K562 (cell line): ENCODE measurements around the gene CBX3. TPM values are rescaled to one million over a fixed set of nuclear protein-coding genes. Genes with fewer than 3 reads are reported as not detected.

Experiments
- ASH1L ChIP-seq: fragments of 450-650 bp; IDR thresholded peaks from 2 replicates; pipeline ENCODE4 v1.6.1; 2018; ENCODE audit warnings: borderline replicate concordance, mild to moderate bottlenecking, low read depth; ENCODE audit not compliant: partially characterized antibody
- BHLHE40 ChIP-seq: IDR thresholded peaks from 2 replicates; pipeline ENCODE4 v1.6.1; 2011; ENCODE audit warnings: low read length, improper control_type of control experiment
- CBX2 ChIP-seq: fragments of 200-600 bp; sonication (generic); IDR thresholded peaks from one replicate; pipeline ENCODE4 v1.6.1; 2012; ENCODE audit warnings: mild to moderate bottlenecking, low read length, inconsistent platforms; ENCODE audit not compliant: insufficient read depth, poor library complexity, severe bottlenecking
- CEBPG ChIP-seq, 3 experiments: fragments of 200-800 bp in 1 of 3; sonication (Bioruptor generic) in 1 of 3; sonication (generic) in 1 of 3; formaldehyde crosslinking in 1 of 3; IDR thresholded peaks in 2 of 3; conservative IDR thresholded peaks in 1 of 3; 2 replicates each; pipeline versions ENCODE4 v1.6.1 to v1.8.0; 2016 to 2022; ENCODE audit warnings: missing compliant biosample characterization in 2 of 3, missing genetic modification characterization in 2 of 3, mild to moderate bottlenecking in 1 of 3, missing genetic modification reagents in 1 of 3
- CREB1 ChIP-seq, 2 experiments: sonication (generic) in 1 of 2; formaldehyde crosslinking in 1 of 2; IDR thresholded peaks; 2 replicates each; pipeline versions ENCODE4 v1.6.1 to v1.8.0; 2012 to 2022; ENCODE audit warnings: inconsistent platforms in 1 of 2, mild to moderate bottlenecking in 1 of 2, missing genetic modification reagents in 1 of 2, moderate library complexity in 1 of 2
- DLX4 ChIP-seq: fragments of 250-450 bp; sonication (Bioruptor Pico); IDR thresholded peaks from 2 replicates; pipeline ENCODE4 v1.6.1; 2021; ENCODE audit warnings: mild to moderate bottlenecking
- DNMT1 ChIP-seq: fragments of 450-650 bp; IDR thresholded peaks from 2 replicates; pipeline ENCODE4 v1.6.1; 2016; ENCODE audit warnings: antibody characterized with exemption, mild to moderate bottlenecking
- EP400 ChIP-seq: fragments of 450-650 bp; IDR thresholded peaks from 2 replicates; pipeline ENCODE4 v1.6.1; 2017; ENCODE audit warnings: antibody characterized with exemption, mild to moderate bottlenecking, moderate library complexity
- GATAD2A ChIP-seq: fragments of 450-650 bp; IDR thresholded peaks from 2 replicates; pipeline ENCODE4 v1.6.1; 2017
- HEY1 ChIP-seq: fragments of 250-450 bp; sonication (Bioruptor Pico); IDR thresholded peaks from 2 replicates; pipeline ENCODE4 v1.5.0; 2020; ENCODE audit warnings: mild to moderate bottlenecking, moderate library complexity, borderline replicate concordance
- PHB2 ChIP-seq: fragments of 450-650 bp; IDR thresholded peaks from 2 replicates; pipeline ENCODE4 v1.6.1; 2017; ENCODE audit warnings: low read depth
- RFX7 ChIP-seq: fragments of 250-450 bp; sonication (Bioruptor Pico); IDR thresholded peaks from 2 replicates; pipeline ENCODE4 v1.5.1; 2021; ENCODE audit warnings: mild to moderate bottlenecking
- RNF2 ChIP-seq: sonication (generic); IDR thresholded peaks from 2 replicates; pipeline ENCODE4 v1.6.1; 2016
- SFPQ ChIP-seq: fragments of 200-400 bp; formaldehyde crosslinking; IDR thresholded peaks from 2 replicates; pipeline ENCODE4 v1.6.1; 2017; ENCODE audit warnings: mild to moderate bottlenecking, low read depth, low read length, moderate library complexity
- SIRT6 ChIP-seq: IDR thresholded peaks from one replicate; pipeline ENCODE4 v1.6.1; 2012; ENCODE audit warnings: low read depth, mild to moderate bottlenecking, control low read depth, inconsistent platforms, low read length, moderate library complexity
- SMAD3 ChIP-seq: fragments of 450-650 bp; formaldehyde crosslinking; conservative IDR thresholded peaks from 2 replicates; pipeline ENCODE4 v1.4.0; 2020; ENCODE audit warnings: mild to moderate bottlenecking
- SMARCA4 ChIP-seq: fragments of 450-650 bp; IDR thresholded peaks from 2 replicates; pipeline ENCODE4 v1.6.1; 2016
- SP1 ChIP-seq: sonication (generic); formaldehyde crosslinking; IDR thresholded peaks from 2 replicates; pipeline ENCODE4 v1.8.1; 2022; ENCODE audit warnings: mild to moderate bottlenecking, missing genetic modification reagents
- STAT5A ChIP-seq: IDR thresholded peaks from 2 replicates; pipeline ENCODE4 v1.6.1; 2012; ENCODE audit warnings: low read length, inconsistent platforms, borderline replicate concordance
- ZKSCAN8 ChIP-seq: fragments of 200-800 bp; sonication (Bioruptor generic); IDR thresholded peaks from 2 replicates; pipeline ENCODE4 v1.6.1; 2016; ENCODE audit warnings: missing genetic modification characterization, missing compliant biosample characterization
- ZNF134 ChIP-seq: fragments of 250-450 bp; sonication (Bioruptor Pico); conservative IDR thresholded peaks from 2 replicates; pipeline ENCODE4 v1.4.0; 2020
- ZNF174 ChIP-seq: fragments of 250-450 bp; sonication (Bioruptor Pico); IDR thresholded peaks from 2 replicates; pipeline ENCODE4 v1.4.0; 2020; ENCODE audit warnings: mild to moderate bottlenecking
- ZNF24 ChIP-seq: fragments of 450-650 bp; IDR thresholded peaks from 2 replicates; pipeline ENCODE4 v1.6.1; 2016
- ZNF3 ChIP-seq: fragments of 250-450 bp; sonication (Bioruptor Pico); IDR thresholded peaks from 2 replicates; pipeline ENCODE4 v1.5.0; 2021; ENCODE audit warnings: mild to moderate bottlenecking, moderate library complexity
- ZNF445 ChIP-seq: fragments of 250-450 bp; sonication (Bioruptor Pico); IDR thresholded peaks from 2 replicates; pipeline ENCODE4 v1.4.0; 2020; ENCODE audit warnings: low read depth, mild to moderate bottlenecking, moderate library complexity
- ZNF764 ChIP-seq: fragments of 250-450 bp; sonication (Bioruptor Pico); IDR thresholded peaks from 2 replicates; pipeline ENCODE4 v1.4.0; 2020; ENCODE audit warnings: low read depth, mild to moderate bottlenecking, moderate library complexity
- polyA plus RNA-seq, 8 experiments: library from polyadenylated mRNA; depleted of rRNA in 4 of 8; stranded (reverse) in 5 of 8; unstranded in 3 of 8; fragments of >200 nt; fragmentation: Nextera tagmentation in 2 of 8; fragmentation: Illumina TruSeq in 1 of 8; extraction: Ambion mirVana in 2 of 8; extraction: Trizol in 1 of 8; gene quantifications; 2 replicates each; pipeline versions ENCODE4 v1.2.1 to v1.2.3, GENCODE V29; 2011 to 2014; ENCODE audit warnings: inconsistent platforms in 1 of 8, missing spikeins in 1 of 8
- total RNA-seq, 7 experiments: library from RNA; depleted of rRNA in 6 of 7; stranded (reverse); fragments of >200 nt in 6 of 7; fragmentation: Illumina TruSeq in 2 of 7; extraction: Trizol in 2 of 7; gene quantifications; 2 replicates each; pipeline versions ENCODE4 v1.2.1 to v1.2.3, GENCODE V29; 2011 to 2021; ENCODE audit warnings: low replicate concordance in 1 of 7
- TF ChIP-seq, protein P1 (sequence below): sonication (generic); formaldehyde crosslinking; IDR thresholded peaks from 2 replicates; pipeline ENCODE4 v1.9.0; 2022; ENCODE audit warnings: mild to moderate bottlenecking, missing genetic modification reagents

Gene CBX3
- total and polyA plus RNA-seq, 9 of the 15 experiments (the other 6 are each of a cell fraction or from before 2014, with no cell fraction given) = 198 to 413 (median 328) TPM

DNA sequence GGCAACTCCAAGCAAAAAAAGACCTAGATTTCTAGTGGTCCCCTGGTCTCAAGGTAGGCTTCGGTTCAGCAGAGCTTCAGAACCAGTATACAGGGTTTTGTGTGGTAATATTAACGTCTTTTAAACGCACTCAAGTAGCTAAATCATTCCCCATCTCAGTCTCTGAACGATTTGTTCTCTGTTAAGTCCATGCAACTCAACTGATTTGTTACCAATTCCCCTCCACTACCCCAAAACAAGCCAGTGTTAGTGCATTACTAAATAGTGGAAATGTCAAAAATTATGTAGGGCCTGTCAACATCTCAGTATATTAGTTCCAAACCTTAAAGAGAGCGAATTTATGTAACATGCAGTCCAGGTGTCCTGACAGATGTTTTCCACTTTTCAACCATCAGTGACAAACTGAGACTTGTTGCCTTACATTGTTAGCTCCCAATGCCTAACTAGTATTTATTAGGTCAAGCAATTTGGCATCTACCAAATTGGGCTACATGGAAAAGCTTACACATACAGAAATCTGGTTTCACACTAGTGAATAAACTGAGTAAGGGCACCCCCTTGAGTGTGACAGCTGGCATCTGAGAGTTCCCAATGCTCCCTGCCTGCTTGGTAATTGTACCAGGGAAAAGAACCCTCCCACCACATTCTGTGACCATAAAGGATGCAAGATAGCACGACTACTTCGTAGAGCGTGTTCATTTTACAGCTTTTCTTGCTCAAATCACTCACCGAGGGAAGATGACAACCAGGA lies 13.2 kb upstream of the CBX3 start (continued):
- no peak for TF ChIP-seq CEBPG (CRISPR knock-in tag; IDR thresholded peaks at IDR 0.05)
- TF ChIP-seq CEBPG (tag; conservative IDR thresholded peaks at IDR 0.05 in 1 of 2, IDR thresholded peaks at IDR 0.05 in 1 of 2) = no peak; a peak in 1 of 4 replicates
- TF ChIP-seq ASH1L = no peak
- TF ChIP-seq SIRT6 = peak; percentile 64
- TF ChIP-seq ZNF445 (CRISPR knock-in tag) = no peak
- peak; percentile 36; the same call in 1 of the 2 replicates for TF ChIP-seq CREB1 (IDR thresholded peaks at IDR 0.05)
- TF ChIP-seq CREB1 (CRISPR knock-in tag; IDR thresholded peaks at IDR 0.05) = no peak
- TF ChIP-seq PHB2 = no peak
- TF ChIP-seq STAT5A = peak; percentile 15; the same call in 1 of the 2 replicates
- TF ChIP-seq ZNF174 (CRISPR knock-in tag) = 0 out of 2 replicates have a peak, but pooled peaks have one; percentile 5
- TF ChIP-seq BHLHE40 = no peak
- no peak for TF ChIP-seq CBX2
- TF ChIP-seq DLX4 (CRISPR knock-in tag) = no peak
- TF ChIP-seq ZNF134 = 0 out of 2 replicates have a peak, but pooled peaks have one; percentile 1
- peak; percentile 78 for TF ChIP-seq SMAD3 (CRISPR knock-in tag)
- TF ChIP-seq ZKSCAN8 (CRISPR knock-in tag) = no peak
- TF ChIP-seq RNF2 = no peak
- TF ChIP-seq SFPQ = no peak
- no peak for TF ChIP-seq ZNF24
- no peak for TF ChIP-seq HEY1 (CRISPR knock-in tag)
- TF ChIP-seq RFX7 (CRISPR knock-in tag) = peak; percentile 81; the same call in 1 of the 2 replicates
- 0 out of 2 replicates have a peak, but pooled peaks have one; percentile 11 for TF ChIP-seq ZNF764 (CRISPR knock-in tag)
- TF ChIP-seq, protein P1, sequence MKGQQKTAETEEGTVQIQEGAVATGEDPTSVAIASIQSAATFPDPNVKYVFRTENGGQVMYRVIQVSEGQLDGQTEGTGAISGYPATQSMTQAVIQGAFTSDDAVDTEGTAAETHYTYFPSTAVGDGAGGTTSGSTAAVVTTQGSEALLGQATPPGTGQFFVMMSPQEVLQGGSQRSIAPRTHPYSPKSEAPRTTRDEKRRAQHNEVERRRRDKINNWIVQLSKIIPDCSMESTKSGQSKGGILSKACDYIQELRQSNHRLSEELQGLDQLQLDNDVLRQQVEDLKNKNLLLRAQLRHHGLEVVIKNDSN (CRISPR knock-in tag) = no peak
- TF ChIP-seq SP1 (CRISPR knock-in tag) = no peak; the same call in 1 of the 2 replicates
- peak; percentile 12; the same call in 1 of the 2 replicates for TF ChIP-seq EP400
- TF ChIP-seq ZNF3 (CRISPR knock-in tag) = no peak
- no peak for TF ChIP-seq GATAD2A
- TF ChIP-seq DNMT1 = no peak
- no peak for TF ChIP-seq SMARCA4
